Left lung (tissue), 10 donors: ENCODE results near the gene ITM2C. TPM values are rescaled to one million over a fixed set of nuclear protein-coding genes. Genes with fewer than 3 reads are reported as not detected.

Source experiments
- ATAC-seq: fragments of 200-7000 bp; cut with Tn5 transposase; one replicate; pipeline ENCODE4 v1.9.1; 2020; ENCODE audit warnings: moderate library complexity
- DNase-seq, 4 donors: peaks; one replicate each; pipeline ENCODE4 v3.0.0-alpha.2; 2013 to 2020
- H3K27ac ChIP-seq, 2 donors: fragments of 200-600 bp; sonication (generic) in 1 of 2; one replicate each; pipeline versions ENCODE4 v1.5.0 to v1.8.0; 2020 to 2021
- H3K27me3 ChIP-seq, 2 donors: fragments of 200-600 bp; sonication (generic) in 1 of 2; one replicate each; pipeline versions ENCODE4 v1.5.0 to v1.8.0; 2020 to 2021
- H3K36me3 ChIP-seq, 2 donors: fragments of 200-600 bp; sonication (generic) in 1 of 2; one replicate each; pipeline versions ENCODE4 v1.5.0 to v1.8.0; 2020 to 2021
- H3K4me1 ChIP-seq, 2 donors: fragments of 200-600 bp; one replicate each; pipeline ENCODE4 v1.8.0; 2021
- H3K4me3 ChIP-seq, 2 donors: fragments of 200-600 bp; sonication (generic) in 1 of 2; one replicate each; pipeline versions ENCODE4 v1.5.0 to v1.8.0; 2020 to 2021; ENCODE audit warnings: mild to moderate bottlenecking in 1 of 2
- H3K9me3 ChIP-seq, 2 donors: fragments of 200-600 bp; sonication (generic) in 1 of 2; one replicate each; pipeline versions ENCODE4 v1.5.0 to v1.8.0; 2020 to 2021
- intact Hi-C, 2 donors: fragments of 100-400 bp; cut with DNase I; formaldehyde crosslinking; loops; one replicate each; pipeline versions ENCODE4 v1.11.2 to v1.14.2; 2022
- polyA plus RNA-seq, 6 donors: library from polyadenylated mRNA; unstranded; fragments of 120-200 nt; gene quantifications; one replicate each; pipeline ENCODE4 v1.2.1, GENCODE V29; 2013; ENCODE audit not compliant: insufficient read length in 6 of 6
- total RNA-seq, 2 donors: library from RNA; stranded (reverse); fragmentation: NEBNext Ultra II Directional; extraction: Animal tissue kit (Norgen Biotek cat#: 25700); gene quantifications; one replicate each; pipeline ENCODE4 v1.2.1, GENCODE V29; 2021
- TF ChIP-seq, protein P1 (sequence below), 2 donors: fragments of 200-600 bp; sonication (generic) in 1 of 2; IDR thresholded peaks; one replicate each; pipeline versions ENCODE4 v1.5.0 to v1.8.0; 2021; ENCODE audit warnings: antibody characterized with exemption in 2 of 2
- donor health status: DM: no; HTN: yes; CAD: no.
- donor health status: DM: no; HTN: no; CAD: no.

Gene ITM2C
- total and polyA plus RNA-seq, 8 donors: 32.0 to 356 (median 283) TPM

GRCh38 chr2:230886206-230886605, 21.5 kb downstream of the ITM2C start:
- TF ChIP-seq, protein P1, sequence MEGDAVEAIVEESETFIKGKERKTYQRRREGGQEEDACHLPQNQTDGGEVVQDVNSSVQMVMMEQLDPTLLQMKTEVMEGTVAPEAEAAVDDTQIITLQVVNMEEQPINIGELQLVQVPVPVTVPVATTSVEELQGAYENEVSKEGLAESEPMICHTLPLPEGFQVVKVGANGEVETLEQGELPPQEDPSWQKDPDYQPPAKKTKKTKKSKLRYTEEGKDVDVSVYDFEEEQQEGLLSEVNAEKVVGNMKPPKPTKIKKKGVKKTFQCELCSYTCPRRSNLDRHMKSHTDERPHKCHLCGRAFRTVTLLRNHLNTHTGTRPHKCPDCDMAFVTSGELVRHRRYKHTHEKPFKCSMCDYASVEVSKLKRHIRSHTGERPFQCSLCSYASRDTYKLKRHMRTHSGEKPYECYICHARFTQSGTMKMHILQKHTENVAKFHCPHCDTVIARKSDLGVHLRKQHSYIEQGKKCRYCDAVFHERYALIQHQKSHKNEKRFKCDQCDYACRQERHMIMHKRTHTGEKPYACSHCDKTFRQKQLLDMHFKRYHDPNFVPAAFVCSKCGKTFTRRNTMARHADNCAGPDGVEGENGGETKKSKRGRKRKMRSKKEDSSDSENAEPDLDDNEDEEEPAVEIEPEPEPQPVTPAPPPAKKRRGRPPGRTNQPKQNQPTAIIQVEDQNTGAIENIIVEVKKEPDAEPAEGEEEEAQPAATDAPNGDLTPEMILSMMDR (IDR thresholded peaks at IDR 0.05): no peak
- ATAC-seq (no peak), DNase-seq (no peak)
- intact Hi-C loops: no loop called here
- Histone ChIP-seq H3K9me3 (no peaks in the 10 kb centered on the region), H3K4me1 (no peaks in the 10 kb centered on the region), H3K27ac (no peak overlapping the region), H3K4me3 (no peak overlapping the region), H3K36me3 (no peaks in the 10 kb centered on the region), H3K27me3 (peaks cover 0 to 7% of the 10 kb centered on the region in 2 donors)

DNA sequence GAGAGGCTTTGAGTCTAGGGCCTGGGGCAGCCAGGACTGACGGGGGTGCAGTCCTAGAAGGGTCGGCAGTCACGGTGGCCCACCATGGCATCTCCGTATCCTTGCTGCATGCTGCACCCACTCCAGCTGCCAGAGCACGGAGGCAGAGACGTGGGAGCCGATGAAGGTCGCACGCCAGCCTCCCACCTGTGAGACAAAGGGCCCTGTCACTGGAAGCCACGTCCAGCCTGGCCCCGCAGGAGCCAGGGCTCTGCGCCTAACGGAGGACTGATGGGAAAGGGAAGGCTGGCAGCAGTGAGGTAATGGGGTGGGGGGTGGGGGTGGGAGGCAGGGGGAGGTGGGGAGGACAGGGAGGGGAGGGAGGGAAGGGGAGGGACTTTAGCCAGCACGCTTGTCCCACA, 21.9 kb downstream of the ITM2C start:
- Histone ChIP-seq H3K9me3 (no peaks in the 10 kb centered on the region), H3K4me1 (no peaks in the 10 kb centered on the region), H3K27ac (no peak overlapping the region), H3K4me3 (no peak overlapping the region), H3K36me3 (no peaks in the 10 kb centered on the region), H3K27me3 (peaks cover 0 to 7% of the 10 kb centered on the region in 2 donors)
- DNase-seq (no peak), ATAC-seq (no peak)
- intact Hi-C loops: no loop called here
- TF ChIP-seq, protein P1 (IDR thresholded peaks at IDR 0.05): no peak

- intact Hi-C loops: no loop called here
- TF ChIP-seq, protein P1 (IDR thresholded peaks at IDR 0.05): no peak
- no peak for ATAC-seq
These were observed 22.6 kb downstream of the ITM2C start for GRCh38 chr2:230887342-230887741.

DNA sequence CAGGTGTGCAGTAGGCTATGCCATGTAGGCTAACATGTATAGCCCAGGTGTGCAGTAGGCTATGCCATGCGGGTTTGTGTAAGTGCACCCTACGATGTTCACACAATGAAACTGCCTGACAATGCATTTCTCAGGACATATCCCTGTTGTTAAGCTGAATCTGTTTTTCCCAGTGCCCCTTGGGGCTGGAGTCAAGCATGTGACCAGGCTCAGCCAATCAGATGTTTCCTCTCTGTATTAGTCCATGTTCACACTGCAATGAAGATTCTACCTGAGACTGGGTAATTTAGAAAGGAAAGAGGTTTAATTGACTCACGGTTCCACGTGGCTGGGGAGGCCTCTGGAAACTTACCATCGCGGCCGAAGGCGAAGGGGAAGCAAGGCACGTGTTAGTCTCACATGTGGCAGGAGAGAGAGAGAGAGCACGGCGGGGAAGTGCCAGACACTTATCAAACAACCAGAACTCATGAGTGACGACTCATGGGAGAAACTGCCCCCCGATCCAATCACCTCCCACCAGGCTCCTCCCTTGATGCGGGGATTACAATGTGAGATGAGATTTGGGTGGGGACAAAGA, 24.2 kb downstream of the ITM2C start:
- no peak for DNase-seq
- Histone ChIP-seq H3K4me3 (no peak overlapping the region), H3K27ac (no peak overlapping the region), H3K4me1 (no peaks in the 10 kb centered on the region), H3K9me3 (no peaks in the 10 kb centered on the region), H3K36me3 (no peaks in the 10 kb centered on the region), H3K27me3 (peaks cover 0 to 21% of the 10 kb centered on the region in 2 donors)
- intact Hi-C loops: no loop called here
- TF ChIP-seq, protein P1 (IDR thresholded peaks at IDR 0.05): no peak
- ATAC-seq: no peak

More at GRCh38 chr2:230887342-230887741, 22.6 kb downstream of the ITM2C start:
- Histone ChIP-seq H3K27me3 (peaks cover 0 to 8% of the 10 kb centered on the region in 2 donors), H3K9me3 (no peaks in the 10 kb centered on the region), H3K4me3 (no peak overlapping the region), H3K4me1 (no peaks in the 10 kb centered on the region), H3K36me3 (no peaks in the 10 kb centered on the region), H3K27ac (no peak overlapping the region)
- DNase-seq: no peak

- H3K27me3 ChIP-seq: peaks cover 0 to 21% of the 10 kb centered on the region in 2 donors
- ATAC-seq (no peak), DNase-seq (no peak)
- no peaks in the 10 kb centered on the region for H3K9me3 ChIP-seq
- no peak overlapping the region for H3K27ac ChIP-seq
- no peak overlapping the region for H3K4me3 ChIP-seq
- intact Hi-C loops: no loop called here
- TF ChIP-seq, protein P1 (IDR thresholded peaks at IDR 0.05): no peak
- H3K4me1 ChIP-seq: no peaks in the 10 kb centered on the region
- no peaks in the 10 kb centered on the region for H3K36me3 ChIP-seq
These were observed 25.3 kb downstream of the ITM2C start for GRCh38 chr2:230889911-230890601.
